ENCODE results near the gene DTWD2.

DNA sequence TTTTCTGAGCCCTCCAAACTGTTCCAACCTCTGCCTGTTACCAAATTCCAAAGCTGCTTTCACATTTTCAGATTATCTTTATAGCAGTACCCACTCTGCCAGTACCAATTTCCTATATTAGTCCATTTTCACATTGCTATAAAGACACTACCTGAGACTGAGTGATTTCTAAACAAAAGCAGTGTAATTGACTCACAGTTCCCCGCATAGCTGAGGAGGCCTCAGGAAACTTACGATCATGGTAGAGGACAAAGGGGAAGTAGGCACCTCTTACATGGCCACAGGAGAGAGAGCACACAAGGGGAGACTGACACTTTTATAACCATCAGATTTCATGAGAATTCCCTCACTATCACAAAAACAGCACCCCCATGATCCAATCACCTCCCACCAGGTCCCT, 105.0 kb downstream of the DTWD2 start:
- TF ChIP-seq POLR2AphosphoS5 (IDR thresholded peaks at IDR 0.05; ENCODE audit: low read depth, low read length) (no peak), MXI1 (IDR thresholded peaks at IDR 0.05; ENCODE audit: low read depth, low read length) (no peak), EP300 (IDR thresholded peaks at IDR 0.05; ENCODE audit: borderline replicate concordance in 1 of 2, low read depth in 1 of 2, low read length in 1 of 2) (no peak)
- TF ChIP-seq, protein P1, sequence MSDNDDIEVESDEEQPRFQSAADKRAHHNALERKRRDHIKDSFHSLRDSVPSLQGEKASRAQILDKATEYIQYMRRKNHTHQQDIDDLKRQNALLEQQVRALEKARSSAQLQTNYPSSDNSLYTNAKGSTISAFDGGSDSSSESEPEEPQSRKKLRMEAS (IDR thresholded peaks at IDR 0.05; ENCODE audit: low read depth) = no peak
- TF ChIP-seq, protein P2, sequence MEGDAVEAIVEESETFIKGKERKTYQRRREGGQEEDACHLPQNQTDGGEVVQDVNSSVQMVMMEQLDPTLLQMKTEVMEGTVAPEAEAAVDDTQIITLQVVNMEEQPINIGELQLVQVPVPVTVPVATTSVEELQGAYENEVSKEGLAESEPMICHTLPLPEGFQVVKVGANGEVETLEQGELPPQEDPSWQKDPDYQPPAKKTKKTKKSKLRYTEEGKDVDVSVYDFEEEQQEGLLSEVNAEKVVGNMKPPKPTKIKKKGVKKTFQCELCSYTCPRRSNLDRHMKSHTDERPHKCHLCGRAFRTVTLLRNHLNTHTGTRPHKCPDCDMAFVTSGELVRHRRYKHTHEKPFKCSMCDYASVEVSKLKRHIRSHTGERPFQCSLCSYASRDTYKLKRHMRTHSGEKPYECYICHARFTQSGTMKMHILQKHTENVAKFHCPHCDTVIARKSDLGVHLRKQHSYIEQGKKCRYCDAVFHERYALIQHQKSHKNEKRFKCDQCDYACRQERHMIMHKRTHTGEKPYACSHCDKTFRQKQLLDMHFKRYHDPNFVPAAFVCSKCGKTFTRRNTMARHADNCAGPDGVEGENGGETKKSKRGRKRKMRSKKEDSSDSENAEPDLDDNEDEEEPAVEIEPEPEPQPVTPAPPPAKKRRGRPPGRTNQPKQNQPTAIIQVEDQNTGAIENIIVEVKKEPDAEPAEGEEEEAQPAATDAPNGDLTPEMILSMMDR (IDR thresholded peaks at IDR 0.05) = no peak

All from SK-N-SH (cell line).